Thyroid gland (tissue), 4 donors: ENCODE results near the gene PROM1.

ENCODE experiments used
- CTCF ChIP-seq, 6 experiments: fragments of 200-600 bp in 3 of 6; fragments of 450-650 bp in 3 of 6; sonication (generic) in 3 of 6; IDR thresholded peaks; one replicate each; pipeline ENCODE4 v1.5.1; 2016 to 2019; ENCODE audit warnings: antibody characterized with exemption in 6 of 6, mild to moderate bottlenecking in 2 of 6, inconsistent platforms in 1 of 6, moderate library complexity in 1 of 6
- POLR2A ChIP-seq, 2 donors: fragments of 450-650 bp; IDR thresholded peaks; one replicate each; pipeline ENCODE4 v1.6.1; 2017; ENCODE audit warnings: antibody characterized with exemption in 2 of 2, mild to moderate bottlenecking in 2 of 2, moderate library complexity in 1 of 2

DNA sequence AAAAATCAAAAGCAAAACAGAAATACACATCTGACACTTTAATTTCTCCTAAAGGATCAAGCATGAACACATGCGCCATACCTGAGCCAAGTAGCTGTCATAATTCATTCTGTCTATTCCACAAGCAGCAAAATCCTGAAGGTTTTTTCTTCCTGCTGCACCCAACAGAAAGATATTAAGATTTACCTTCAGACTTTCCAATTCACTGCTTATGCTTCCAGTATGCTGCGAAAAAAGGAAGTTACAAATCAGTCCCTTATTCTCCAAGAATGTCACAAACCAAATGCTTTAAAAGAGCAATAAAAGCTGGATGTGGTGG is 91.7 kb downstream of the PROM1 start:
- TF ChIP-seq CTCF (IDR thresholded peaks at IDR 0.05) (no peak), POLR2A (IDR thresholded peaks at IDR 0.05) (no peak)
